GM19240 (cell line): ENCODE measurements around the gene TARP.

Experiments used
- DNase-seq: peaks from one replicate; pipeline ENCODE4 v3.0.0; 2011; ENCODE audit warnings: low spot score; ENCODE audit not compliant: insufficient read length

The TARP gene

DNA sequence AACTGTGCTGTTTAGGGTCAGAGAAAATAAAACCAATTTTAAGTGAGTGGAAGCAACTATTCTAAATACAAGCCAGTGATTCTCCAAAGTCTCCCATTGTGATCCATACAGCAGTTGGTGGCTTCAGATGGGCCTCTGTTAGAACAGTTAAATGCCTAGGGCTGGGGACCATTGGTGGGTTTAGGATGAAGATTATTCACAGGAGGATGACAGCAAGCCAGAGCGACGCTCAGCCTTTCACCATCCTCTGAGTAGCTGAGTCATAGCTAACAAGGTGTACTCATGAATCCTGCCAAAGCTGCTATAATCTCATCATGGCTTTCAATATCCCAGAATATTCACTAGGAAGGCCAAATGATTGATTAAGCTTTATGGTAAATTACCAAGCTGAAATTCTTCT, 55.8 kb downstream of the TARP start:
- no peak for DNase-seq

DNA sequence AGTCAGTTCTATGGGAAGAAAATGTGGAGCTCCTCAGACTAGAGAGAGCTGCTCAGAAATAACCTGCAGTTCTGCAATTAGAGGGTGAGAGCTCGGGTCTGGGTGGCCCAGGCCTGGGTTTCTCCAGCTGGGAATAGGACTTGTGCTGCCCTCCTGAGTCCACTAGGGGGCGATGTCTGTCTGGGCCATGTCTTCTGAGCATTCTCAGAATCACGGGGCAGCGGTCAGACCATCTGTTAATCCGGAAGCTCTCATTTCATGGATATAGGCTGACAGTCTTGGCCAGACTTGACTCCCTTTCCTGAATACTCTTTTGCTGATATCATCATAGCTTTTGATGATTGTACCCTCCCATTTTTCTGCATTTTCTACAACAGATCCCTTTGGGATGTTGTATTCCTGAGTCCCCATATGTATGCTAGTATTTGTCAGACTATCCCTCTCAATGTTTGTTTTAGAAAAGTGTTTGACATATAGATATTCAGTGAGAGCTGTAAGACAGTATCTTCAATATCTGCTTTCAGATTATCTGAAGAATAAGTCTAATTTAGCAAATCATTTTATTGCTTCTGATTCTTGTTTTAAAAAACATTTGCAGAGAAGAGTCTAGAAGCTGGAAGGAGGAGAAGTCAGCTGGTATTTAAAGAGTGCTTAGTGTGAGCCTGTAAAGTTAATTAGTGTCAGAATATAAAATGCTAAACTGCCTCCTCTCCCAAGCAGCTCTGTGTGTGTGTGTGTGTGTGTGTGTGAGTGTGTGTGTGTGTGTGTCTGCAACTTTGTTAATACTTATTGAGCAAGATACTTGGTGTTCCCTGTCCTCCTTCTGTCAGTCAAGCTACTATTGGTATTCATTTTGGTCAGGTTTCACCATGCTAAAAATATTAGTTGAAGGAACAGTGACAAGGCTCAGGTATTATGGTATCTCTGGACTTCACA, 57.4 kb downstream of the TARP start:
- peak; percentile 48 for DNase-seq

DNA sequence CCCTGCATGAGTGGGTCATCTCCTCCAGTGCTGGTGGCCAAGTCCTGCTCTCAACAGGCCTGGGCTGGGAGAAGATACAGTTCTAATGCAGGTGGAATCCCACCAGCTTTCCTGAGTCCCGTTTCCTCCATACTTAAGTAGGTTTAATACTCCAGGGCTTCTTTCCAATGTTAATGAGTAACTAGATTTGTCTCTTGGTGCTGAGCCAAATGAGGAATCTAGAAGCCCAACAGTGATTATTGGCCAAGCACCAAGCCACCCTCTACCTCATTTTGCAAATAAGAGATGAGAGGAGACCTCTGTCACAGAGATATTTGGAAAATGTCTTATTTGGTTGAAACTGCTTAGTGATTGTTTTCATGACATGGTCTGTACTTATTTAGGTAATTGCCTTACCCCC, 58.3 kb downstream of the TARP start:
- no peak for DNase-seq

DNA sequence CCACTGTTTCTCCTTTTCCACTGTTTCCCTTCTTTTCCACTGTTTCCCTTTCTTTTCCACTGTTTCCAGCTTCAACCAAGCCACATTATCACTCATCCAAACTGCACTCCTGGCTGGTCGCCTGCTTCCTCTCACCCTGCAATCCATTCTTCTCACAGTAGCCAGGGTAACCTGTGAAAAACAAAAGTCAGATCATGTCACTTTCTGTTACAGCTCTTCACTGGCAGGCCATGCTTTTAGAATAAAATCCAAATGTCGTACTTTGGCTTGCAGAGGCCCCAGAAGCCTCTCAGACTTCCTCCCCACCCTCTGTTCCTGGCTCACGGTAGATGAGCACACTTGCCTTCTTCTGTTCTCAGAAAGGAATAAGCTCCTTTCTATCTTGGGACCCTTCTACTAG, 61.5 kb downstream of the TARP start:
- DNase-seq = no peak

DNA sequence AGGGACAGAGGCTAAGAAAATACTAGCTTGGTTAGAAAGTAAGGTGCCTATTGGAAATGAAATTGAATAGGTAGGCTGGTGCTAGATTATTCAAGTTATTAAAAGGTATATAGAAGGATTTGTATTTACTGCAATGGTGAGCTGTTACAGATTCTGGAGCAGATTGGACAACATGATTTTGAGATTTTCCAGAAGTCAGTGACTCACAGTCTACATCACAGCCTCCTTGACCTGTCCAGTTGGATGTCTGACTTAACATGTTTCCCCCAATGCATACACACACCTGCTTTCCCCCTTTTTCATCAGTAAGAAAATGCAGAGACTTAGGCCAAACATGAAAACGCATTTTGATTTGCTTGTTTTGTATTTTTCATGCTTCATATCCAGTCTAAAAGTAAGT, 62.0 kb downstream of the TARP start:
- no peak for DNase-seq
